HEK293 (cell line): ENCODE results near the gene ANKRD44.
A peak's percentile ranks its signal among the peaks of the same experiment; 100 is the strongest.

Source experiments
- CTCF ChIA-PET: fragments of 350-600 bp; formaldehyde crosslinking; extraction: SDS; loops from one replicate; lab custom pipeline; 2021; ENCODE audit warnings: antibody characterized with exemption; lab: Yijun Ruan, JAX
- POLR2A ChIA-PET: fragments of 300-600 bp; formaldehyde crosslinking; extraction: SDS; loops from one replicate; lab custom pipeline; 2020; ENCODE audit warnings: antibody characterized with exemption, inconsistent platforms; lab: Yijun Ruan, JAX
- H3K27ac ChIP-seq: fragments of 200-500 bp; sonication (Bioruptor generic); 2 replicates; pipeline ENCODE4 v1.5.1; 2014; ENCODE audit warnings: low read depth, low read length, control low read depth, inconsistent platforms; ENCODE audit errors: extremely low read depth
- H3K36me3 ChIP-seq, 2 experiments: fragments of 200-500 bp in 1 of 2; sonication (Bioruptor generic) in 1 of 2; 1 replicate in 1 of 2; 2 replicates in 1 of 2; pipeline ENCODE4 v1.5.1; 2014 to 2017; ENCODE audit warnings: inconsistent platforms in 2 of 2, low read length in 2 of 2; ENCODE audit not compliant: control insufficient read depth in 2 of 2, insufficient read depth in 1 of 2
- H3K4me1 ChIP-seq: fragments of 200-500 bp; sonication (Bioruptor generic); 2 replicates; pipeline ENCODE4 v1.5.1; 2014; ENCODE audit warnings: mild to moderate bottlenecking, low read length, inconsistent platforms; ENCODE audit not compliant: control insufficient read depth, insufficient read depth
- H3K4me3 ChIP-seq: 2 replicates; pipeline ENCODE4 v1.5.1; 2011; ENCODE audit warnings: low read depth, mild to moderate bottlenecking, control low read depth, low read length, moderate library complexity
- H3K9me3 ChIP-seq: fragments of 200-500 bp; sonication (Bioruptor generic); 2 replicates; pipeline ENCODE4 v1.5.1; 2014; ENCODE audit warnings: low read depth, low read length, inconsistent platforms; ENCODE audit not compliant: control insufficient read depth, insufficient read depth
- ATF2 ChIP-seq: fragments of 450-650 bp; formaldehyde crosslinking; IDR thresholded peaks from 2 replicates; pipeline ENCODE4 v1.5.1; 2016; ENCODE audit warnings: missing biosample characterization, missing genetic modification characterization, low read depth
- GLI2 ChIP-seq: fragments of 450-650 bp; formaldehyde crosslinking; IDR thresholded peaks from 2 replicates; pipeline ENCODE4; 2017; ENCODE audit warnings: missing biosample characterization, missing genetic modification characterization, low read depth, borderline replicate concordance
- GLIS2 ChIP-seq: fragments of 450-650 bp; formaldehyde crosslinking; IDR thresholded peaks from 2 replicates; pipeline ENCODE4 v1.5.1; 2016; ENCODE audit warnings: missing biosample characterization, missing genetic modification characterization
- INSM2 ChIP-seq: fragments of 450-650 bp; formaldehyde crosslinking; IDR thresholded peaks from 2 replicates; pipeline ENCODE4 v1.5.1; 2016; ENCODE audit warnings: missing biosample characterization, missing genetic modification characterization
- PATZ1 ChIP-seq: fragments of 450-650 bp; formaldehyde crosslinking; IDR thresholded peaks from 2 replicates; pipeline ENCODE4 v1.5.1; 2016; ENCODE audit warnings: missing biosample characterization, missing genetic modification characterization
- ZBTB1 ChIP-seq: fragments of 450-650 bp; formaldehyde crosslinking; IDR thresholded peaks from 2 replicates; pipeline ENCODE4 v1.5.1; 2016; ENCODE audit warnings: missing biosample characterization, missing genetic modification characterization
- ZBTB6 ChIP-seq: fragments of 450-650 bp; formaldehyde crosslinking; IDR thresholded peaks from 2 replicates; pipeline ENCODE4 v1.5.1; 2017; ENCODE audit warnings: missing biosample characterization, missing genetic modification characterization
- ZNF148 ChIP-seq: fragments of 450-650 bp; formaldehyde crosslinking; IDR thresholded peaks from 2 replicates; pipeline ENCODE4 v1.5.0; 2017; ENCODE audit warnings: missing biosample characterization, missing genetic modification characterization, borderline replicate concordance
- ZNF16 ChIP-seq: fragments of 450-650 bp; formaldehyde crosslinking; IDR thresholded peaks from 2 replicates; pipeline ENCODE4 v1.5.1; 2016; ENCODE audit warnings: low read depth, missing biosample characterization, missing genetic modification characterization
- ZNF266 ChIP-seq: fragments of 450-650 bp; formaldehyde crosslinking; IDR thresholded peaks from 2 replicates; pipeline ENCODE4 v1.5.1; 2016; ENCODE audit warnings: missing biosample characterization, missing genetic modification characterization, low read depth
- ZNF350 ChIP-seq: fragments of 450-650 bp; formaldehyde crosslinking; IDR thresholded peaks from 2 replicates; pipeline ENCODE4 v1.5.0; 2017; ENCODE audit warnings: missing biosample characterization, mild to moderate bottlenecking, missing genetic modification characterization
- ZNF473 ChIP-seq: fragments of 450-650 bp; formaldehyde crosslinking; IDR thresholded peaks from 2 replicates; pipeline ENCODE4 v1.5.1; 2017; ENCODE audit warnings: missing biosample characterization, missing genetic modification characterization
- ZNF580 ChIP-seq: fragments of 450-650 bp; formaldehyde crosslinking; IDR thresholded peaks from 2 replicates; pipeline ENCODE4 v1.5.1; 2016; ENCODE audit warnings: missing biosample characterization, missing genetic modification characterization
- ZNF692 ChIP-seq: fragments of 450-650 bp; formaldehyde crosslinking; IDR thresholded peaks from 2 replicates; pipeline ENCODE4 v1.5.1; 2016; ENCODE audit warnings: missing biosample characterization, missing genetic modification characterization

The ANKRD44 gene

GRCh38 chr2:197284956-197285355 lies 25.6 kb downstream of the ANKRD44 start:
- H3K27ac ChIP-seq: no peak overlapping the region
- no peak for TF ChIP-seq GLI2 (tag by site-specific recombination)
- TF ChIP-seq ZBTB1: no peak
- TF ChIP-seq ZNF350 (tag by site-specific recombination): no peak
- no peak for TF ChIP-seq GLIS2
- no peak for TF ChIP-seq ZNF148
- no peak for TF ChIP-seq ZNF580
- no peak for TF ChIP-seq INSM2 (tag by site-specific recombination)
- TF ChIP-seq, all 188 proteins: peak for 0
- POLR2A ChIA-PET: no interaction called here
- Histone ChIP-seq H3K4me3 (no peak overlapping the region), H3K9me3 (no peaks in the 10 kb centered on the region), H3K36me3 (no peaks in the 10 kb centered on the region), H3K4me1 (peaks cover 6% of the 10 kb centered on the region)
- CTCF ChIA-PET: interaction anchor here (0.6 to 1.2 kb wide), 2 partner anchors 9 to 122 kb away, joined by 3 read pairs; no protein-coding TSS in a partner anchor

GRCh38 chr2:197281421-197281820 lies 29.2 kb downstream of the ANKRD44 start:
- Histone ChIP-seq H3K9me3 (no peaks in the 10 kb centered on the region), H3K4me3 (no peak overlapping the region), H3K27ac (no peak overlapping the region), H3K36me3 (no peaks in the 10 kb centered on the region), H3K4me1 (peaks cover 3% of the 10 kb centered on the region)
- TF ChIP-seq ZNF692 (no peak), PATZ1 (no peak), ZNF16 (tag by site-specific recombination) (no peak)
- CTCF ChIA-PET: interaction anchor here (0.8 kb wide), 1 partner anchor 27 kb away, joined by 3 read pairs; no protein-coding TSS in a partner anchor
- POLR2A ChIA-PET: no interaction called here

GRCh38 chr2:197280015-197280702 lies 30.4 kb downstream of the ANKRD44 start:
- POLR2A ChIA-PET: no interaction called here
- CTCF ChIA-PET: no interaction called here
- H3K36me3 ChIP-seq: no peaks in the 10 kb centered on the region
- no peak for TF ChIP-seq ATF2 (tag by site-specific recombination)
- no peak for TF ChIP-seq ZNF266 (tag by site-specific recombination)
- no peak for TF ChIP-seq ZNF473 (tag by site-specific recombination)
- peak; percentile 51; the same call in 1 of the 2 replicates for TF ChIP-seq ZBTB6 (tag by site-specific recombination)
- TF ChIP-seq, all 188 proteins: peak for 1
- H3K9me3 ChIP-seq: no peaks in the 10 kb centered on the region
- no peak overlapping the region for H3K27ac ChIP-seq
- no peak overlapping the region for H3K4me3 ChIP-seq
- H3K4me1 ChIP-seq: peaks cover 3% of the 10 kb centered on the region
